AG08395 (cell line): ENCODE measurements around the gene WWC2.

Experiments used
- DNase-seq: peaks from one replicate; pipeline ENCODE4 v3.0.0; 2012; ENCODE audit warnings: mixed read lengths, low spot score

Gene WWC2

DNA sequence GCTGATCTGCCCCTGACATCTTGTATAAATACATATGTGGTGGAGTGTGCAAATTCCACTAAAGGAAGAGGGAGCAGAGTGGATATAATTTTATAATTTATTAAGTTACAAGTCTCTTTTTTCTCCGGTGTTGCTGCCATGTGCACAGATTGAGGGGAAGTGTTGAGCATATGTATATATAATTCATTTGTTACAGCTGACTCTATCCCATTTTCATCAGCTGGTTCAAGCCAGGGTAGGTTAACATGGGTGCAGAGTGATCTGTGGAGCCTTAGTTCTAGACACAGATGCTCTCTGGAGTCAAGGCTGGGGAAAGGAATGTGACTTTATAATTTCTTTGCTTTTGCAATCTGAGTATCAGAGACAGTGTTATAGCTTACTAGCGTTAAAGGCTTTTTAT lies 103.5 kb downstream of the WWC2 start:
- no peak for DNase-seq

- DNase-seq, result no peak
Measured at GRCh38 chr4:183204793-183205192, 105.7 kb downstream of the WWC2 start.

DNA sequence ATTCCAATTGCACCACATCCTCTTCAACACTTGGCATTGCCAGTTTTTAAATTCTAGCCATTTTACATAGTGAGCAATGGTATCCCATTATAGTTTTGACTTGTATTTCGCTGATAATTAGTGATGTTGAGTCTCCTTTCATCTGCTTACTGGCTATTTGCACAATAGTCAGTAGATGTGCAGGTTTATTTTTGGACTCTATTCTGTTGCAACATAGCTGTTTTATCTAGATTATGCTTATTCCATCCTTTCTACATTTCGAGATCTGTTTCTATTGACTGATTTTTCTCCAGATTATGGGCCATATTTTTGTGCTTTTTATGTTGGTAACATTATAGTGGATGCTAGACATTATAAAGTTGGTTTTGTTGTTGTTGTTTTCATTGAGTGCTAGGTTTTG lies 106.1 kb downstream of the WWC2 start:
- no peak for DNase-seq

- DNase-seq, result no peak
Measured at GRCh38 chr4:183205709-183206108, 106.7 kb downstream of the WWC2 start.

GRCh38 chr4:183211533-183211932 lies 112.5 kb downstream of the WWC2 start:
- no peak for DNase-seq

GRCh38 chr4:183213996-183214395 lies 114.9 kb downstream of the WWC2 start:
- DNase-seq, result no peak

DNA sequence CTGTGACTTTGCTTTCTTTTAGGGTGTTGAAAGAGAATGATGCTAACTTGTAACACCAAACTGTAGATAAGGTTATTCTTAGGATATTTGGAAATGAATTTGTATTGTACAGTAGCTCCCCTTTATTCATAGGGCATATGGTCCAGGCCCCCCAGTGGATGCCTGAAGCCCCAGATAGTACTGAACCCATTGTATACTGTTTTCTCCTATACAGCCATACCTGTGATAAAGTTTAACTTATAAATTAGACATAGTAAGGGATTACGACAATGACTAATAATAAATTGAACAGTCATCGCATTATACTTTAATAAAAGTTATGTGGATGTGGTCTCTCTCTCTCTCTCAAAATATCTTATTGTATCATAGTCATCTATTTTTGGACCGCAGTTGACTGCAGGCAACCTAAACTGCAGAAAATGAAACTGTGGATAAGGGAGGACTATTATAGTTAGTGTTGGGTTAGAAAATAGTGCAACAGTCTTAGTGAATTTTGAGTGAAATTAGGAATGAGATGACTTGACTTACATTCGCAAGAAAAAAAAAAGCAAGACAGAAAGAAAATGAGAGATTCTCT lies 115.9 kb downstream of the WWC2 start:
- DNase-seq, result no peak

DNA sequence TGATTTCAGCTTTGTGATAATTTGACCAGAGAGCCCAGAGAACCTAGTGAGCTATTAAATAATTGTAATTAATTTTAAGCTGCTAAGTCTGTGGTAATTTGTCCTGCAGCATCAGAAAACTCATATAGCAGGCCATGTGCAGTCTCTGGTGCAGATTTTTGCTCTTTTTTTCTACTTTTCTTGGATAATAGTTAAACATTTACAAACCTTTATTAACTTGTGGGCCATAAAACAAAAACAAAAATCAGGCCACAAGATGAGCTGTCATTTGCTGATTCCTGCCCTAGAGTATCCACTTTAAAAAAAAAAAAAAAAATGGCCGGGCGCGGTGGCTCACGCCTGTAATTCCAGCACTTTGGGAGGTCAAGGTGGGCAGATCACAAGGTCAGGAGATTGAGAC lies 121.2 kb downstream of the WWC2 start:
- no peak for DNase-seq

DNA sequence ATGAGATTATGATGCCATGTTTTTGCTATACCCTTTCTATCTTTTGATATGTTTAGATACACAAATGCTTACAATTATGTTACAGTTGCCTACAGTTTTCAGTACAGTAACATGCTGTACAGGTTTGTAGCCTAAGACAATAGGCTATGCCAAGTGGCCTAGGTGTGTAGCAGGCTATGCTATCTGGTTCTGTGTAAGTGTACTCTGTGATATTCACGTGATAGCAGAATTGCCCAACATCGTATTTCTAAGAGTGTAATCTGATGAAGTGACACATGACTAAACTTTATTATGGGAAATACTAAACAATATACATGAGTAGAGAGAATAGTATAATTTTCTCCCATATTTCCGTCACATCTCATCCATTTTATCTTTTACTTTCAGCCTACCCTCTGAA lies 124.0 kb downstream of the WWC2 start:
- DNase-seq, result no peak

GRCh38 chr4:183229397-183229796 lies 130.3 kb downstream of the WWC2 start:
- DNase-seq, result no peak

GRCh38 chr4:183240581-183241321 lies 141.7 kb downstream of the WWC2 start:
- no peak for DNase-seq

DNA sequence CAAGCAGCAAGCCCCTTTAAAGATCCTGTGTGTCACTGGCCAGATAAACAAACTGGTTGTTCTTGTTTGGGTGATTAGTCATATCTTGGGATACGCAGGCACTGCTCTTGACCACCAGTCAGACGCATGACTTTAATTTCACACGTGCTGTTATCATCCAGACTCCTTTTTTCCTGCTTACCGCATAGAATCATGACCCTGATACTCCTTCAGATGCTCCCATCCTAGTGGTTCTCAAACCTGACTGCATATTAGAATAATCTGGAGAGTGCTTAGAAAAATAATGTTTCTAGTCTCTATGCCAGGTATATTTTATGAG lies 142.2 kb downstream of the WWC2 start:
- DNase-seq, result peak; percentile 22

DNA sequence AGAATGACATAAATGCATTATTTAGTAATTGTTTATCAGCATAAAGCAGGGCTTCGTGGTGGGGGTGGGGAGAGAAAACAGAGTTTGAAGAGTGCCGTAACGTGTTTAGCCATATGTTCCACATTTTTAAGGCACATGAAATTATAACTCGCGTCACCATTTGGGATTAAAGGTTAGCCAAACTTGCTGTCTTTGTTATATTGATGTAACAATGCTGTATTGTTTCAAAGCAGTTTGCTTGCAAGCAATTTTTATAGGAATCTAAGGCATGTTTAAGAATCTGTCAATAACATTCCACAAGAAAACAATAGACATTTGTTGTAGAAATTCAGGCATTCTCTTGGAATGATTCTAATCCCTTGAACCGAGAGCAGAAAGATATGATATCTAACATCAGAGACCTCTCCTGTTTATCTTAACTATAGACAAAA lies 142.7 kb downstream of the WWC2 start:
- no peak for DNase-seq

DNA sequence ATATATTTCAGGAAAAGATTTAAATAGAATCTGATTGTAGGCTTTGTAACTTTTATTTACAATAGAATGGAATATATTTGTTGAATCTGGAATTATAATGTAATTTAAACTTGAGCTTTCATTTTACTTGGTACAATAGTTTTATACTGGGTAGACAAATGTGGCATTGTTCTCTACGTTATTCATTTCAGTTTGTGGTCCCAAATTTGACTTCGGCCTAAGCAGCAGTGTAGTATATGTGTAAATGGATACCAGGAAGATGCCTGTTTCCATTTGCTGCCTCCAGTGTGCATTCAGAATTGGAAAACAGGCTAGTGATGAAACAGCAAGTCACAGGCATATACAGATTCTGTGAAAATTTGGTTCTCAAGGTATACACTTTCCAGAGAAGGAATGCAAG lies 143.2 kb downstream of the WWC2 start:
- DNase-seq, result no peak

DNA sequence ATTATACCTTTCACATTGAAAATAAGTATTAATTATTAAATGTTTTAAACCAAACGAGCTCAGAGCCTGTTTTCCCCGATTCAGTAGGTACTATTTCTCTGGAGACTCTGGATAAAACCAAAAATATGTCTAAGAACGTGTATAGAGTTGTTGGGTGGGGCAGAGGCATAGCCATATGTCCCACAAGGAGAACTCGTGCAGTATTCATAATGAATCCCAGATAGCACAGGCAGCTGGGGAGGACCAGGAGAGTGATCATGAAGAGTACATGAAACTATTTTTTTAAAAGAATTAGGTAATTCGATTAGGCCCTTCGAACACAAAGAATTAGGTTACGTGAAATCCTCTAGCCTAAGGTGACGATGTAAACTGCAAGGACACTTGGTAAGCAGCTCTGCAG lies 145.0 kb downstream of the WWC2 start:
- DNase-seq, result no peak

DNA sequence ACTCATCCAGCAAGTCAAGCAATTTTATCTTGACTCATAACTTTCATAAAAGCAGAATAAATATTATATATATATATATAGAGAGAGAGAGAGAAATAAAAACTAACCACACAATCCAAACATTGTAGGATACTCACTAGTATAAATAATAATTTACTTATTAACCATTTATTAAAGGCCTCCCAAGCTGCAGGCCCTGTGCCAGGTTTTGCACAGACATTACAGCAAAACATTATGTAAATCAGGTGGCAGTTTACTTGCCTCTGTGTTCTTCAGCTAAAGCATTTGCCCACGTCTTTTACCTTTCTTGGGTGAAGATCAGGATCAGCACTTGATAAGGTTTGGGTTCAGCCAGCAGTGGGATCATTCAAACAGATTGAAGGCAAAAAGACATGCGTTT lies 145.4 kb downstream of the WWC2 start:
- DNase-seq, result no peak

GRCh38 chr4:183248201-183248600 lies 149.1 kb downstream of the WWC2 start:
- DNase-seq, result no peak

DNA sequence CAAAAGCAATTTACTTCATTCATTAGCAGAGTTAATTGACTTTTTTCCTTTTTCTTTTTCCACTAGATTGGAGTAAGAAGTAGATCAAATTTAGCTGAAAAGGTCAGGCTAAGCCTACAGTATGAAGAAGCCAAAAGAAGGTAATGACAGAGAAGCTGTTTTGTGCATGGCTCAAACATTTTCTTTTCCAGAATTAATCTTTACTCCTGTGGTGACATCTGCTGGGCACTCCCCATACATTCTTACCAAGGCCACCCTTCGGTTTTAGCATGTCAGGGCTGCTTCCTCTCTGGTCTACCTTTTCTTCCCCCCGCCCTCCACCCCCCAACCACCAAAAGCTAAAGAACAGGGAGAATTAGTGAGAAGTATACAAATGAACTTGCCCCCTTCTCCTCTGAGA lies 150.8 kb downstream of the WWC2 start:
- peak; percentile 38 for DNase-seq

- no peak for DNase-seq
Measured at GRCh38 chr4:183250831-183251230, 151.8 kb downstream of the WWC2 start.

GRCh38 chr4:183252959-183253358 lies 153.9 kb downstream of the WWC2 start:
- DNase-seq, result no peak

- no peak for DNase-seq
Measured at GRCh38 chr4:183253451-183253850, 154.4 kb downstream of the WWC2 start.

- DNase-seq, result no peak
Measured at GRCh38 chr4:183254162-183254561, 155.1 kb downstream of the WWC2 start.

- DNase-seq, result no peak
Measured at GRCh38 chr4:183255487-183255886, 156.4 kb downstream of the WWC2 start.

DNA sequence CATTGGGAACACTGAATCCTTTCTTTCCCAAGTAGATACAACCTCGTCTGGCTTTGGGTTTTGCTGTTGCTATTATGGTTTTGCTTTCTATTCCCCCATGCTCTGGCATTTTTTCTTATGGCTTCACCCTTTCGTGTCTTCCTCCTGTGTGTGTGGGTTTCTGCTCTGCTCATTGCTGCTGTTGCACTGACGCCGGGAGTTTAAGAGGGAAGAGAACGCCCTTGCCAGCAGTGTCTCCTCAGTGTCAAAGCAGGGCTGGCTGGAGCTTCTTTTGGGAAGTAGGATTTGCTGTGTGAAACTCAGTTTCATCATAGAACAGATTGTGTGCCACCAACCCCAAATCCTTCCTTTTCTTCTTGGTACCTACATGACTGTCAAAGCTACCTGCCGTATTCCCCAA lies 157.3 kb downstream of the WWC2 start:
- DNase-seq, result no peak
